H1 (cell line): ENCODE data around the gene ACAP2. TPM values are rescaled to one million over a fixed set of nuclear protein-coding genes. Genes with fewer than 3 reads are reported as not detected.

Experiments
- CTCF ChIA-PET: fragments of 300-600 bp; sonication (Branson Sonifier 250); formaldehyde crosslinking; loops from one replicate; lab custom pipeline; 2021; ENCODE audit not compliant: partially characterized antibody; lab: Charles Lee
- POLR2A ChIA-PET: fragments of 300-600 bp; sonication (Branson Sonifier 250); formaldehyde crosslinking; loops from one replicate; lab custom pipeline; 2021; ENCODE audit warnings: inconsistent platforms; ENCODE audit not compliant: partially characterized antibody; lab: Charles Lee
- DNase-seq, 2 experiments: peaks; one replicate each; pipeline versions ENCODE4 v3.0.0 to v3.0.0-alpha.2; 2010 to 2022; ENCODE audit warnings: low spot score in 2 of 2, low read depth in 1 of 2, mixed read lengths in 1 of 2
- FAIRE-seq: peaks from 2 replicates; lab custom pipeline; 2011; peaks lifted over from hg19 to GRCh38; lab: Jason Lieb, UNC
- H2AFZ ChIP-seq: 2 replicates; pipeline ENCODE4 v1.8.1; 2012; ENCODE audit warnings: low read length, inconsistent platforms
- H2AK5ac ChIP-seq: 2 replicates; pipeline ENCODE4 v1.6.1; 2013; ENCODE audit warnings: low read depth, low read length
- H2BK120ac ChIP-seq: replicated peaks from 2 replicates; pipeline ENCODE3; 2013; ENCODE audit warnings: low read depth, low read length, inconsistent platforms
- H2BK12ac ChIP-seq: 2 replicates; pipeline ENCODE4 v1.6.1; 2013; ENCODE audit warnings: low read depth, low read length
- H2BK15ac ChIP-seq: 2 replicates; pipeline ENCODE4 v1.6.1; 2013; ENCODE audit warnings: low read length
- H2BK20ac ChIP-seq: 2 replicates; pipeline ENCODE4 v1.6.1; 2013; ENCODE audit warnings: low read length
- H2BK5ac ChIP-seq: 2 replicates; pipeline ENCODE4 v1.6.1; 2013; ENCODE audit warnings: low read depth, low read length
- H3K14ac ChIP-seq: 2 replicates; pipeline ENCODE4 v1.6.1; 2013; ENCODE audit warnings: inconsistent platforms; ENCODE audit not compliant: insufficient read length
- H3K18ac ChIP-seq: 2 replicates; pipeline ENCODE4 v1.6.1; 2013; ENCODE audit warnings: low read length; ENCODE audit errors: extremely low read depth
- H3K23ac ChIP-seq: 2 replicates; pipeline ENCODE4 v1.6.1; 2013; ENCODE audit warnings: inconsistent platforms; ENCODE audit not compliant: insufficient read length
- H3K23me2 ChIP-seq: 2 replicates; pipeline ENCODE4 v1.6.1; 2013; ENCODE audit warnings: low read depth, low read length
- H3K27ac ChIP-seq: 2 replicates; pipeline ENCODE4 v1.6.1; 2011; ENCODE audit warnings: low read depth, low read length, inconsistent platforms
- H3K27me3 ChIP-seq, 4 experiments: replicated peaks in 1 of 4; 1 replicate in 1 of 4; 2 replicates in 3 of 4; pipeline versions ENCODE4 v1.6.1 to v1.8.1; 2011 to 2013; ENCODE audit warnings: low read length in 3 of 4, mild to moderate bottlenecking in 3 of 4, inconsistent platforms in 2 of 4, mixed read lengths in 2 of 4, moderate library complexity in 1 of 4; ENCODE audit not compliant: control insufficient read depth in 3 of 4, insufficient read depth in 3 of 4; ENCODE audit errors: extremely low read depth in 1 of 4
- H3K36me3 ChIP-seq, 4 experiments: 2 replicates each; pipeline versions ENCODE4 v1.6.1 to v1.8.1; 2011 to 2013; ENCODE audit warnings: mild to moderate bottlenecking in 4 of 4, low read length in 3 of 4, moderate library complexity in 2 of 4, control low read depth in 1 of 4, inconsistent platforms in 1 of 4; ENCODE audit not compliant: insufficient read depth in 4 of 4, control insufficient read depth in 2 of 4
- H3K4ac ChIP-seq: replicated peaks from 2 replicates; pipeline ENCODE3; 2013; ENCODE audit warnings: low read length, low read depth, mixed read lengths, inconsistent platforms; ENCODE audit not compliant: insufficient read length
- H3K4me1 ChIP-seq, 4 experiments: replicated peaks in 1 of 4; 1 replicate in 1 of 4; 2 replicates in 3 of 4; pipeline versions ENCODE4 v1.6.1 to v1.8.1; 2011 to 2013; ENCODE audit warnings: low read length in 3 of 4, inconsistent platforms in 2 of 4, mixed read lengths in 1 of 4; ENCODE audit not compliant: insufficient read depth in 4 of 4, control insufficient read depth in 3 of 4
- H3K4me2 ChIP-seq, 2 experiments: 2 replicates each; pipeline versions ENCODE4 v1.6.1 to v1.8.1; 2011 to 2013; ENCODE audit warnings: low read depth in 2 of 2, low read length in 2 of 2, control low read depth in 1 of 2, inconsistent platforms in 1 of 2, mild to moderate bottlenecking in 1 of 2; ENCODE audit not compliant: insufficient read depth in 1 of 2
- H3K4me3 ChIP-seq, 4 experiments: fragments of 200-600, 300-600 bp in 1 of 4; sonication (generic), shearing (Covaris generic), sonication (Bioruptor Twin) in 1 of 4; 2 replicates each; pipeline versions ENCODE4 v1.5.1 to v1.8.1; 2011 to 2016; ENCODE audit warnings: low read length in 4 of 4, low read depth in 3 of 4, control low read depth in 2 of 4, inconsistent platforms in 2 of 4, mild to moderate bottlenecking in 2 of 4, mixed read lengths in 1 of 4, moderate library complexity in 1 of 4; ENCODE audit not compliant: insufficient read depth in 2 of 4; ENCODE audit errors: extremely low read depth in 1 of 4
- H3K56ac ChIP-seq: replicated peaks from 2 replicates; pipeline ENCODE3; 2013; ENCODE audit warnings: low read depth, mild to moderate bottlenecking, mixed read lengths, low read length, inconsistent platforms; ENCODE audit not compliant: insufficient read length
- H3K79me1 ChIP-seq: 2 replicates; pipeline ENCODE4 v1.6.1; 2013; ENCODE audit warnings: low read depth, low read length, control low read depth
- H3K79me2 ChIP-seq, 2 experiments: 2 replicates each; pipeline versions ENCODE4 v1.6.1 to v1.8.1; 2012 to 2013; ENCODE audit warnings: low read length in 2 of 2, mild to moderate bottlenecking in 2 of 2, inconsistent platforms in 1 of 2; ENCODE audit not compliant: insufficient read depth in 2 of 2, control insufficient read depth in 1 of 2
- H3K9ac ChIP-seq, 4 experiments: replicated peaks in 1 of 4; 1 replicate in 1 of 4; 2 replicates in 3 of 4; pipeline versions ENCODE4 v1.6.1 to v1.8.1; 2011 to 2013; ENCODE audit warnings: low read depth in 3 of 4, low read length in 3 of 4, control low read depth in 2 of 4, mild to moderate bottlenecking in 2 of 4, moderate library complexity in 2 of 4, inconsistent platforms in 1 of 4; ENCODE audit errors: extremely low read depth in 1 of 4
- H3K9me3 ChIP-seq, 2 experiments: 2 replicates each; pipeline versions ENCODE4 v1.6.1 to v1.8.1; 2012 to 2013; ENCODE audit warnings: mild to moderate bottlenecking in 2 of 2, moderate library complexity in 2 of 2, control low read depth in 1 of 2, inconsistent platforms in 1 of 2, low read depth in 1 of 2, low read length in 1 of 2, mixed read lengths in 1 of 2; ENCODE audit not compliant: insufficient read depth in 2 of 2
- H4K20me1 ChIP-seq, 2 experiments: replicated peaks in 1 of 2; 2 replicates each; pipeline versions ENCODE3 to v1.8.1; 2011 to 2013; ENCODE audit warnings: inconsistent platforms in 2 of 2, low read length in 2 of 2, mild to moderate bottlenecking in 1 of 2; ENCODE audit not compliant: insufficient read depth in 2 of 2, control insufficient read depth in 1 of 2
- H4K5ac ChIP-seq: 2 replicates; pipeline ENCODE4 v1.6.1; 2013; ENCODE audit warnings: low read length, low read depth, mixed read lengths, inconsistent platforms; ENCODE audit not compliant: insufficient read length
- H4K8ac ChIP-seq: 2 replicates; pipeline ENCODE4 v1.8.0; 2013; ENCODE audit warnings: mild to moderate bottlenecking, moderate library complexity, low read length, inconsistent platforms; ENCODE audit not compliant: insufficient read depth; ENCODE audit errors: extremely low read depth
- H4K91ac ChIP-seq: replicated peaks from 2 replicates; pipeline ENCODE3; 2013; ENCODE audit warnings: low read length, mixed read lengths, inconsistent platforms; ENCODE audit not compliant: insufficient read length
- POLR2A ChIP-seq, 2 experiments: IDR thresholded peaks; 1 replicate in 1 of 2; 2 replicates in 1 of 2; pipeline ENCODE4 v1.6.1; 2011; ENCODE audit warnings: low read depth in 2 of 2, low read length in 2 of 2, mild to moderate bottlenecking in 2 of 2; ENCODE audit errors: control extremely low read depth in 1 of 2
- TAF7 ChIP-seq: optimal IDR thresholded peaks from 2 replicates; pipeline ENCODE3; 2011; ENCODE audit warnings: low read depth, mild to moderate bottlenecking, inconsistent platforms, low read length, moderate library complexity, borderline replicate concordance
- WGBS, 2 experiments: shearing (Covaris generic) in 1 of 2; methylation state at CpG; one replicate each; pipeline versions ENCODE4 v1.1.6 to v1.1.7; 2013 to 2015; ENCODE audit warnings: low lambda C conversion rate in 2 of 2, mixed read lengths in 2 of 2, inconsistent platforms in 1 of 2, low coverage in 1 of 2, missing lambda C conversion rate in 1 of 2; ENCODE audit not compliant: insufficient replicate concordance in 2 of 2, insufficient coverage in 1 of 2, insufficient read length in 1 of 2; ENCODE audit errors: extremely low coverage in 1 of 2, missing lambda C conversion rate in 1 of 2; 5-methylcytosine and 5-hydroxymethylcytosine counted together
- polyA plus RNA-seq, 7 experiments: library from polyadenylated mRNA; depleted of rRNA in 3 of 7; stranded (reverse) in 5 of 7; unstranded in 2 of 7; fragments of >200 nt in 5 of 7; fragments of 200-250 nt in 2 of 7; gene quantifications; 1 replicate in 5 of 7; 2 replicates in 1 of 7; 4 replicates in 1 of 7; pipeline versions ENCODE4 v1.2.1 to v1.2.3, GENCODE V29; 2011 to 2013; ENCODE audit warnings: missing spikeins in 2 of 7, mixed read lengths in 2 of 7
- total RNA-seq: library from RNA; stranded (reverse); fragmentation: NEBNext Ultra II Directional; extraction: Animal tissue kit (Norgen Biotek cat#: 25700); gene quantifications from 2 replicates; pipeline ENCODE4 v1.2.1, GENCODE V29; 2021
- TF ChIP-seq, protein P1 (sequence below): IDR thresholded peaks from 2 replicates; pipeline ENCODE4 v1.6.1; 2012; ENCODE audit warnings: inconsistent platforms

Gene ACAP2
- total and polyA plus RNA-seq, 2 of the 8 experiments (the other 6 are each of a cell fraction or from before 2014, with no cell fraction given) = 7.7 to 37.3 TPM

DNA sequence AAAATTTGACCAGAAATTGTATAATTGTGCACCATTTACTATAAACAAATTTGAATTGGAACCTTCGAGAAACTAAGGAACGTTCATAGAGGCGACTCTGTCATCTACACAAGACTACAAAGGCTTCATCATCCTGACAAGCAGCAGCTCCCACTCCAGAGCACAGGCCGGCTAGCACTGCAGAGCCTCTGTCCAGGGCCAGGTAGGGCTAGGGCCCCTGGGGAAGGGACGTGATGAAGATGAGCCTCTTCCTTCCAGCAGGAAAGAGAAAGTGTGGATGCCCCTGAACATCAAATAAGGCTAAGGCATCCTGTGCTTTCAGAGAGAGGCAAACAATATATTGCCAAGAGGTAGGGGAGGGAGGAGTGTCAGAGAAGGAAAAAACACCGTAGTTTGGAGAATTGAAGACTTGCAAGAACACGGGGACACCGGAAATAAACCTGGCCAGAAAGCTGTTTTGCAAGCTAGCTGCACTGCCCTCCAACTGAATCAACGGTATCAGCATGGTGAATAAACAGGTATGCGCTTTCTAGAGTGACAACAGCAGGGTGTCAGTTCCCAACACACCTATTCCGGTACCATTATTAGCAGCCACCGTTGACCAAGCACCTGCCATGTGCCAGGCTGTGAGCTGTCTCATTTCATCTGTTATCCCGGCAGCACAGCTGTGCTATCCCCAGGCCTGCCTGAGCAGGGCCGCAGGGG, 184.2 kb downstream of the ACAP2 start:
- H4K91ac ChIP-seq = no peak overlapping the region
- peaks cover 26% of the 10 kb centered on the region for H3K79me1 ChIP-seq
- H2AFZ ChIP-seq = no peak overlapping the region
- H3K79me2 ChIP-seq = peaks cover 0 to 79% of the 10 kb centered on the region in 2 experiments; a peak in 3 of 4 replicates
- H3K4me3 ChIP-seq = peak overlapping the region in 1 of 4 experiments; percentile 68; a peak in 2 of 8 replicates
- H2BK120ac ChIP-seq = no peak overlapping the region
- no peaks in the 10 kb centered on the region for H3K36me3 ChIP-seq
- TF ChIP-seq TAF7 (no peak), POLR2A (IDR thresholded peaks at IDR 0.05; ENCODE audit: control extremely low read depth in 1 of 2, low read depth in 2 of 2, low read length in 2 of 2) (0 out of 3 replicates have a peak, but pooled peaks of 1 of the 2 experiments have one; percentile 7)
- TF ChIP-seq, protein P1, sequence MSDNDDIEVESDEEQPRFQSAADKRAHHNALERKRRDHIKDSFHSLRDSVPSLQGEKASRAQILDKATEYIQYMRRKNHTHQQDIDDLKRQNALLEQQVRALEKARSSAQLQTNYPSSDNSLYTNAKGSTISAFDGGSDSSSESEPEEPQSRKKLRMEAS = peak; percentile 57
- peaks cover 7% of the 10 kb centered on the region; the same call in 1 of the 2 replicates for H3K23me2 ChIP-seq
- H2BK15ac ChIP-seq = no peak overlapping the region
- WGBS, 2 experiments = 67% methylated on average over 13 of the region's 14 CpGs; no CpG with 5 or more reads in 1 of the 2 experiments
- H3K4me1 ChIP-seq = peaks cover 7 to 41% (median 25%) of the 10 kb centered on the region in 4 experiments
- POLR2A ChIA-PET = interaction anchor here (1.1 to 1.7 kb wide), 2 partner anchors 139 to 572 kb away, joined by 4 to 9 read pairs; partner anchors contain the start of gene FAM43A
- peaks cover 24 to 28% of the 10 kb centered on the region in 2 experiments for H4K20me1 ChIP-seq
- H3K4me2 ChIP-seq = peak overlapping the region; percentile 83 to 85
- H3K27me3 ChIP-seq = no peaks in the 10 kb centered on the region
- H4K5ac ChIP-seq = no peak overlapping the region
- no peak overlapping the region for H3K14ac ChIP-seq
- H3K9ac ChIP-seq = no peak overlapping the region
- H2BK12ac ChIP-seq = 0 out of 2 replicates have a peak overlapping the region, but pooled peaks have one; percentile 1
- H2AK5ac ChIP-seq = 0 out of 2 replicates have a peak overlapping the region, but pooled peaks have one; percentile 66
- H3K9me3 ChIP-seq = no peaks in the 10 kb centered on the region
- no peak for FAIRE-seq
- H4K8ac ChIP-seq = no peak overlapping the region
- peak overlapping the region; percentile 9; the same call in 1 of the 2 replicates for H3K18ac ChIP-seq
- H3K56ac ChIP-seq = no peak overlapping the region
- H2BK20ac ChIP-seq = no peak overlapping the region
- CTCF ChIA-PET = interaction anchor here (0.6 to 2.5 kb wide), 11 partner anchors 8 to 1475 kb away, joined by 3 to 7 read pairs (median 4); partner anchors contain the start of gene LSG1
- no peak overlapping the region for H3K27ac ChIP-seq
- peak overlapping the region; percentile 26; the same call in 1 of the 2 replicates for H2BK5ac ChIP-seq
- no peak overlapping the region for H3K23ac ChIP-seq
- peak in 1 of 2 experiments; percentile 61 for DNase-seq
- H3K4ac ChIP-seq = no peak overlapping the region
